ENCODE results near the gene EXOC6. TPM values are rescaled to one million over a fixed set of nuclear protein-coding genes. Genes with fewer than 3 reads are reported as not detected.

Gene EXOC6
- total RNA-seq, 1 experiment from 2014 or later, result 17.0 TPM

- ATAC-seq, result peak; percentile 83
- in situ Hi-C loops (cut with HindIII; ENCODE audit: low pct_unique_long_range_greater_than_20kb, low sequenced_read_pairs), result no loop called here
- CTCF ChIA-PET, result interaction anchor here (1.5 kb wide), 1 partner anchor 209 kb away, joined by 4 read pairs; no protein-coding TSS in a partner anchor
Measured at GRCh38 chr10:93080350-93081046, 232.2 kb downstream of the EXOC6 start.

GRCh38 chr10:93081318-93081717 is 233.0 kb downstream of the EXOC6 start:
- ATAC-seq (no peak), DNase-seq (ENCODE audit: low read depth, low spot score) (no peak)
- in situ Hi-C loops (cut with HindIII; ENCODE audit: low pct_unique_long_range_greater_than_20kb, low sequenced_read_pairs) (no loop called here), intact Hi-C loops (cut with micrococcal nuclease; ENCODE audit: unreplicated experiment) (loop anchor here (2.0 kb wide), 1 partner anchor 207 kb away; no protein-coding TSS in a partner anchor)
- Histone ChIP-seq H3K27me3 (ENCODE audit: control insufficient read depth, insufficient read depth, low read length) (peaks cover 10% of the 10 kb centered on the region), H3K4me1 (ENCODE audit: control insufficient read depth, insufficient read depth, low read length) (no peaks in the 10 kb centered on the region), H3K27ac (ENCODE audit: low read length) (no peak overlapping the region), H3K36me3 (ENCODE audit: control insufficient read depth, insufficient read depth, low read length) (no peaks in the 10 kb centered on the region), H3K9me3 (ENCODE audit: control insufficient read depth, insufficient read depth, low read depth, low read length) (no peaks in the 10 kb centered on the region), H3K4me3 (ENCODE audit: low read depth in 2 of 2, low read length in 2 of 2) (no peak overlapping the region)
- TF ChIP-seq CTCF (IDR thresholded peaks at IDR 0.05), result no peak
- no peak for TF ChIP-seq POLR2AphosphoS5 (IDR thresholded peaks at IDR 0.05; ENCODE audit: low read depth, low read length)
- no peak for TF ChIP-seq REST (IDR thresholded peaks at IDR 0.05; ENCODE audit: insufficient read depth in 1 of 2, low read depth in 2 of 2, low read length in 1 of 2)
- TF ChIP-seq SIN3A (IDR thresholded peaks at IDR 0.05; ENCODE audit: borderline replicate concordance, insufficient read depth, low read depth, low read length), result no peak
- no peak for TF ChIP-seq TCF7L2 (IDR thresholded peaks at IDR 0.05; ENCODE audit: low read depth, low read length)
- no TSS peak for BruUV-seq (replicated peaks)
- CTCF ChIA-PET, result interaction anchor here (0.5 to 0.6 kb wide), 2 partner anchors 166 to 207 kb away, joined by 6 to 9 read pairs; no protein-coding TSS in a partner anchor
- POLR2A ChIA-PET, result interaction anchor here (0.6 kb wide), 1 partner anchor 256 kb away, joined by 4 read pairs; no protein-coding TSS in a partner anchor

More at GRCh38 chr10:93080350-93081046, 232.2 kb downstream of the EXOC6 start:
- intact Hi-C loops (cut with micrococcal nuclease; ENCODE audit: unreplicated experiment), result loop anchor here (2.0 kb wide), 1 partner anchor 208 kb away; no protein-coding TSS in a partner anchor
- no peak for DNase-seq (ENCODE audit: low read depth, low spot score)
- BruUV-seq (replicated peaks), result no TSS peak
- H3K27ac ChIP-seq (ENCODE audit: low read length), result no peak overlapping the region
- H3K4me3 ChIP-seq (ENCODE audit: low read depth in 2 of 2, low read length in 2 of 2), result peak overlapping the region in 1 of 2 experiments; percentile 43; a peak in 3 of 4 replicates
- no peaks in the 10 kb centered on the region for H3K4me1 ChIP-seq (ENCODE audit: control insufficient read depth, insufficient read depth, low read length)
- H3K9me3 ChIP-seq (ENCODE audit: control insufficient read depth, insufficient read depth, low read depth, low read length), result no peaks in the 10 kb centered on the region
- POLR2A ChIA-PET, result no interaction called here
- TF ChIP-seq REST (IDR thresholded peaks at IDR 0.05; ENCODE audit: insufficient read depth in 1 of 2, low read depth in 2 of 2, low read length in 1 of 2) (no peak), CTCF (IDR thresholded peaks at IDR 0.05) (peak; percentile 95)
- H3K27me3 ChIP-seq (ENCODE audit: control insufficient read depth, insufficient read depth, low read length), result peaks cover 15% of the 10 kb centered on the region
- H3K36me3 ChIP-seq (ENCODE audit: control insufficient read depth, insufficient read depth, low read length), result no peaks in the 10 kb centered on the region
